H9 (cell line): ENCODE data around the gene DDX59. TPM values are rescaled to one million over a fixed set of nuclear protein-coding genes. Genes with fewer than 3 reads are reported as not detected.

Experiments
- DNase-seq: peaks from one replicate; pipeline ENCODE4 v3.0.0-alpha.2; 2017
- H2AFZ ChIP-seq: one replicate; pipeline ENCODE4 v1.6.1; 2013; ENCODE audit warnings: mild to moderate bottlenecking, low read length, control low read depth, moderate library complexity
- H2AK5ac ChIP-seq: 2 replicates; pipeline ENCODE4 v1.6.1; 2013; ENCODE audit warnings: low read length, control low read depth, mixed read lengths; ENCODE audit not compliant: insufficient read length
- H2BK120ac ChIP-seq: one replicate; pipeline ENCODE4 v1.6.1; 2013; ENCODE audit warnings: low read depth, mild to moderate bottlenecking, low read length, control low read depth, inconsistent platforms; ENCODE audit not compliant: poor library complexity, severe bottlenecking
- H2BK12ac ChIP-seq: 2 replicates; pipeline ENCODE4 v1.6.1; 2013; ENCODE audit warnings: low read length, control low read depth, mixed read lengths, low read depth; ENCODE audit not compliant: insufficient read length
- H2BK15ac ChIP-seq: 2 replicates; pipeline ENCODE4 v1.6.1; 2013; ENCODE audit warnings: low read depth, low read length, control low read depth
- H2BK20ac ChIP-seq: one replicate; pipeline ENCODE4 v1.6.1; 2013; ENCODE audit warnings: low read depth, mild to moderate bottlenecking, low read length, control low read depth, inconsistent platforms; ENCODE audit not compliant: poor library complexity, severe bottlenecking
- H2BK5ac ChIP-seq: 2 replicates; pipeline ENCODE4 v1.6.1; 2013; ENCODE audit warnings: low read length, control low read depth, mixed read lengths; ENCODE audit not compliant: insufficient read length
- H3K14ac ChIP-seq: 2 replicates; pipeline ENCODE4 v1.6.1; 2013; ENCODE audit warnings: low read length, control low read depth; ENCODE audit not compliant: insufficient read depth
- H3K18ac ChIP-seq: 2 replicates; pipeline ENCODE4 v1.6.1; 2013; ENCODE audit warnings: low read depth, mild to moderate bottlenecking, mixed read lengths, low read length, control low read depth; ENCODE audit not compliant: insufficient read length
- H3K23ac ChIP-seq: 2 replicates; pipeline ENCODE4 v1.6.1; 2013; ENCODE audit warnings: low read length, control low read depth, mixed read lengths, low read depth; ENCODE audit not compliant: insufficient read length
- H3K23me2 ChIP-seq: 2 replicates; pipeline ENCODE4 v1.6.1; 2013; ENCODE audit warnings: low read depth, mild to moderate bottlenecking, mixed read lengths, low read length, control low read depth; ENCODE audit not compliant: insufficient read length, poor library complexity, severe bottlenecking
- H3K27ac ChIP-seq: 2 replicates; pipeline ENCODE4 v1.5.1; 2013; ENCODE audit warnings: low read length, control low read depth, mixed read lengths, low read depth; ENCODE audit not compliant: insufficient read length
- H3K27me3 ChIP-seq: 2 replicates; pipeline ENCODE4 v1.6.1; 2013; ENCODE audit warnings: low read length, control low read depth, inconsistent platforms; ENCODE audit not compliant: insufficient read depth
- H3K4ac ChIP-seq: 2 replicates; pipeline ENCODE4 v1.6.1; 2013; ENCODE audit warnings: low read depth, mild to moderate bottlenecking, control low read depth, inconsistent platforms, low read length, moderate library complexity
- H3K4me1 ChIP-seq: 2 replicates; pipeline ENCODE4 v1.6.1; 2013; ENCODE audit warnings: low read length, control low read depth, inconsistent platforms; ENCODE audit not compliant: insufficient read depth
- H3K4me2 ChIP-seq: 2 replicates; pipeline ENCODE4 v1.6.1; 2013; ENCODE audit warnings: low read length, control low read depth, mixed read lengths; ENCODE audit not compliant: insufficient read length, insufficient read depth
- H3K56ac ChIP-seq: 2 replicates; pipeline ENCODE4 v1.6.1; 2013; ENCODE audit warnings: low read depth, mild to moderate bottlenecking, mixed read lengths, low read length, control low read depth; ENCODE audit not compliant: insufficient read length
- H3K79me1 ChIP-seq: 2 replicates; pipeline ENCODE4 v1.6.1; 2013; ENCODE audit warnings: low read depth, mild to moderate bottlenecking, moderate library complexity, low read length, control low read depth, inconsistent platforms; ENCODE audit not compliant: insufficient read depth, poor library complexity, severe bottlenecking
- H3K79me2 ChIP-seq: 2 replicates; pipeline ENCODE4 v1.6.1; 2013; ENCODE audit warnings: low read length, control low read depth, inconsistent platforms; ENCODE audit not compliant: insufficient read depth
- H3K9ac ChIP-seq: 2 replicates; pipeline ENCODE4 v1.6.1; 2013; ENCODE audit warnings: low read length, control low read depth, mixed read lengths; ENCODE audit not compliant: insufficient read length; ENCODE audit errors: extremely low read depth
- H3K9me3 ChIP-seq: one replicate; pipeline ENCODE4 v1.6.1; 2013; ENCODE audit warnings: low read depth, low read length, inconsistent platforms; ENCODE audit not compliant: control insufficient read depth
- H3T11ph ChIP-seq: one replicate; pipeline ENCODE4 v1.6.1; 2013; ENCODE audit warnings: mild to moderate bottlenecking, low read length, control low read depth, inconsistent platforms
- H4K20me1 ChIP-seq: one replicate; pipeline ENCODE4 v1.6.1; 2013; ENCODE audit not compliant: control insufficient read depth, insufficient read length, insufficient read depth
- H4K5ac ChIP-seq: 2 replicates; pipeline ENCODE4 v1.6.1; 2013; ENCODE audit warnings: low read depth, mild to moderate bottlenecking, mixed read lengths, low read length, control low read depth; ENCODE audit not compliant: insufficient read length
- H4K8ac ChIP-seq: replicated peaks from 2 replicates; pipeline ENCODE4 v1.6.1; 2013; ENCODE audit warnings: low read length, control low read depth, mixed read lengths, low read depth; ENCODE audit not compliant: insufficient read length
- H4K91ac ChIP-seq: 2 replicates; pipeline ENCODE4 v1.6.1; 2013; ENCODE audit warnings: low read depth, mild to moderate bottlenecking, moderate library complexity, mixed read lengths, low read length, control low read depth; ENCODE audit not compliant: insufficient read length
- H3K27ac Mint-ChIP-seq, 3 experiments: 2 replicates in 2 of 3; 3 replicates in 1 of 3; pipeline ENCODE4 v1.8.0; 2020 to 2021; ENCODE audit warnings: mixed read lengths in 3 of 3, mild to moderate bottlenecking in 1 of 3, moderate library complexity in 1 of 3
- H3K27me3 Mint-ChIP-seq: 2 replicates; pipeline ENCODE4 v1.8.0; 2021; ENCODE audit warnings: low read depth, mild to moderate bottlenecking, moderate library complexity, mixed read lengths
- H3K36me3 Mint-ChIP-seq, 3 experiments: 2 replicates in 2 of 3; 3 replicates in 1 of 3; pipeline ENCODE4 v1.8.0; 2020 to 2021; ENCODE audit warnings: low read depth in 3 of 3, mixed read lengths in 3 of 3; ENCODE audit not compliant: insufficient read depth in 1 of 3
- H3K4me1 Mint-ChIP-seq, 2 experiments: 2 replicates each; pipeline ENCODE4 v1.8.0; 2020; ENCODE audit warnings: mixed read lengths in 2 of 2
- H3K4me3 Mint-ChIP-seq, 2 experiments: 2 replicates in 1 of 2; 3 replicates in 1 of 2; pipeline ENCODE4 v1.8.0; 2020 to 2021; ENCODE audit warnings: mild to moderate bottlenecking in 2 of 2, mixed read lengths in 2 of 2, moderate library complexity in 1 of 2
- H3K9me3 Mint-ChIP-seq, 2 experiments: 2 replicates in 1 of 2; 3 replicates in 1 of 2; pipeline ENCODE4 v1.8.0; 2020; ENCODE audit warnings: mild to moderate bottlenecking in 2 of 2, mixed read lengths in 2 of 2, moderate library complexity in 1 of 2
- WGBS: extraction: QIAGEN DNeasy Blood & Tissue Kit; methylation state at CpG from one replicate; pipeline ENCODE4 v1.1.7; 2013; ENCODE audit warnings: missing lambda C conversion rate, low lambda C conversion rate, mixed read lengths; ENCODE audit not compliant: insufficient read length; ENCODE audit errors: extremely low coverage; 5-methylcytosine and 5-hydroxymethylcytosine counted together
- long read RNA-seq: library from polyadenylated mRNA; unstranded; transcript quantifications from one replicate; pipeline ENCODE4 v2.0.0, GENCODE V29; 2020
- total RNA-seq: library from RNA; stranded (reverse); gene quantifications from 2 replicates; pipeline ENCODE4 v1.2.1, GENCODE V29; 2021
- TF ChIP-seq, protein P1 (sequence below): fragments of 200-600 bp; sonication (generic); conservative IDR thresholded peaks from 3 replicates; pipeline ENCODE4 v1.8.0; 2021; ENCODE audit warnings: antibody characterized with exemption, mild to moderate bottlenecking

The DDX59 gene
- 13.9 and 14.0 TPM in 2 replicates for total RNA-seq
- long read RNA-seq, transcript DDX59-201 (8 exons, 2,289 nt) = major isoform, 7 of 61 reads
- long read RNA-seq, partial matches to known transcripts = 31 of 61 reads
- long read RNA-seq, other reads (novel, unspliced or antisense) = 23 of 61 reads

GRCh38 chr1:200669314-200670241 lies at the start of gene DDX59:
Gene DDX59, minus strand, starts transcription at chr1:200669907. Its CDS starts 3,167 bp downstream, at chr1:200666740.
- H3K27me3 ChIP-seq = no peaks in the 10 kb centered on the region
- H2BK12ac ChIP-seq = no peak within 1 kb of the TSS
- H3K14ac ChIP-seq = peak within 1 kb of the TSS; percentile 98
- H2BK20ac ChIP-seq = no peak within 1 kb of the TSS
- H3K4ac ChIP-seq = no peak within 1 kb of the TSS; the same call in 1 of the 2 replicates
- no peak within 1 kb of the TSS for H4K91ac ChIP-seq
- peak within 1 kb of the TSS; percentile 97 for H3K4me2 ChIP-seq
- H3K9ac ChIP-seq = peak within 1 kb of the TSS; percentile 80
- peak within 1 kb of the TSS; percentile 37 for H2AK5ac ChIP-seq
- no peak within 1 kb of the TSS for H3K23ac ChIP-seq
- Mint-ChIP-seq H3K4me1 (peaks cover 31 to 42% of the 10 kb centered on the region in 2 experiments), H3K9me3 (no peaks in the 10 kb centered on the region), H3K36me3 (peaks cover 4 to 28% (median 17%) of the 10 kb centered on the region in 3 experiments; a peak in 6 of 7 replicates), H3K4me3 (peak within 1 kb of the TSS; percentile 85 to 92), H3K27ac (peak within 1 kb of the TSS; percentile 94 to 95 (median 95)), H3K27me3 (no peaks in the 10 kb centered on the region)
- H2BK5ac ChIP-seq = no peak within 1 kb of the TSS
- H3K23me2 ChIP-seq = peaks cover 8% of the 10 kb centered on the region
- H3K4me1 ChIP-seq = peaks cover 10% of the 10 kb centered on the region; the same call in 1 of the 2 replicates
- no peak within 1 kb of the TSS for H4K8ac ChIP-seq
- peak within 1 kb of the TSS; percentile 88 for H2AFZ ChIP-seq
- peaks cover 4% of the 10 kb centered on the region for H3K79me1 ChIP-seq
- no peaks in the 10 kb centered on the region for H4K20me1 ChIP-seq
- no peak within 1 kb of the TSS for H3T11ph ChIP-seq
- no peak within 1 kb of the TSS for H2BK15ac ChIP-seq
- H3K56ac ChIP-seq = no peak within 1 kb of the TSS
- WGBS = no CpG with 5 or more reads among the region's 91 CpGs
- H3K27ac ChIP-seq = peak within 1 kb of the TSS; percentile 58
- H3K18ac ChIP-seq = peak within 1 kb of the TSS; percentile 98
- TF ChIP-seq, protein P1, sequence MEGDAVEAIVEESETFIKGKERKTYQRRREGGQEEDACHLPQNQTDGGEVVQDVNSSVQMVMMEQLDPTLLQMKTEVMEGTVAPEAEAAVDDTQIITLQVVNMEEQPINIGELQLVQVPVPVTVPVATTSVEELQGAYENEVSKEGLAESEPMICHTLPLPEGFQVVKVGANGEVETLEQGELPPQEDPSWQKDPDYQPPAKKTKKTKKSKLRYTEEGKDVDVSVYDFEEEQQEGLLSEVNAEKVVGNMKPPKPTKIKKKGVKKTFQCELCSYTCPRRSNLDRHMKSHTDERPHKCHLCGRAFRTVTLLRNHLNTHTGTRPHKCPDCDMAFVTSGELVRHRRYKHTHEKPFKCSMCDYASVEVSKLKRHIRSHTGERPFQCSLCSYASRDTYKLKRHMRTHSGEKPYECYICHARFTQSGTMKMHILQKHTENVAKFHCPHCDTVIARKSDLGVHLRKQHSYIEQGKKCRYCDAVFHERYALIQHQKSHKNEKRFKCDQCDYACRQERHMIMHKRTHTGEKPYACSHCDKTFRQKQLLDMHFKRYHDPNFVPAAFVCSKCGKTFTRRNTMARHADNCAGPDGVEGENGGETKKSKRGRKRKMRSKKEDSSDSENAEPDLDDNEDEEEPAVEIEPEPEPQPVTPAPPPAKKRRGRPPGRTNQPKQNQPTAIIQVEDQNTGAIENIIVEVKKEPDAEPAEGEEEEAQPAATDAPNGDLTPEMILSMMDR = no peak
- H2BK120ac ChIP-seq = no peak within 1 kb of the TSS
- no peaks in the 10 kb centered on the region for H3K9me3 ChIP-seq
- DNase-seq = peak; percentile 97
- H3K79me2 ChIP-seq = no peaks in the 10 kb centered on the region
- peak within 1 kb of the TSS; percentile 66 for H4K5ac ChIP-seq
